ENCODE data around the gene LSG1. TPM values are rescaled to one million over a fixed set of nuclear protein-coding genes. Genes with fewer than 3 reads are reported as not detected.
A peak's percentile ranks its signal among the peaks of the same experiment; 100 is the strongest.

Gene LSG1
- total RNA-seq, 2 experiments from 2014 or later = 46.9 to 48.0 TPM

DNA sequence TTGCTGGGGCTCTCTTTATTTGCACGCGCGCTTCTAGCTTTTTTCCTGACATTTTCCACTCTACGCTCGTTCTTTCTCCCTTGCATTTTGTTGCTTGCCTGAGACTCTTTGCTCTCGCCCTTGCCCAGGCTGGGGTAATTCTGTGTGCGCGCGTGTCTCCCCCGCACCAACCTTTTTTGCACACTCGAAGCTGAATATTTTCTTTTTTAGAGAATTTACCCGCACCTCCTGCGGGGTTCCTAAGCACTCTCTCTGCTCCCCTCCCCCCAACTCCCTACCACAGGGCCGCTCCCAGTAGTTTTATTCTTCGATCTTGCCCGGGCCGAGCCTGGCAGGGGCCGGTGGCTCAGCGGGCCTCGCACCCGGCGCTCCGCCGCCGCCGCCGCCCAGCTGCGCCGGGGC is 14.4 kb upstream of the LSG1 start:
- ATAC-seq = no peak
- peak overlapping the region; percentile 80 for H3K4me3 Mint-ChIP-seq
- CTCF ChIA-PET = interaction anchor here (0.9 to 11.8 kb wide), 5 partner anchors 14 to 584 kb away, joined by 3 to 226 read pairs (median 16); partner anchors contain the start of genes LSG1 and XXYLT1
- H3K27me3 Mint-ChIP-seq (ENCODE audit: low read depth) = peaks cover 33% of the 10 kb centered on the region
- no peak overlapping the region for H3K27ac Mint-ChIP-seq
- POLR2A ChIA-PET = interaction anchor here (0.9 to 3.7 kb wide), 2 partner anchors 11 to 15 kb away, joined by 4 to 25 read pairs; partner anchors contain the start of gene LSG1
- no peak for DNase-seq
- H3K4me1 Mint-ChIP-seq (ENCODE audit: low read depth) = peaks cover 57% of the 10 kb centered on the region
- no peaks in the 10 kb centered on the region for H3K9me3 Mint-ChIP-seq (ENCODE audit: insufficient read depth)
- H3K36me3 Mint-ChIP-seq (ENCODE audit: low read depth) = no peaks in the 10 kb centered on the region

DNA sequence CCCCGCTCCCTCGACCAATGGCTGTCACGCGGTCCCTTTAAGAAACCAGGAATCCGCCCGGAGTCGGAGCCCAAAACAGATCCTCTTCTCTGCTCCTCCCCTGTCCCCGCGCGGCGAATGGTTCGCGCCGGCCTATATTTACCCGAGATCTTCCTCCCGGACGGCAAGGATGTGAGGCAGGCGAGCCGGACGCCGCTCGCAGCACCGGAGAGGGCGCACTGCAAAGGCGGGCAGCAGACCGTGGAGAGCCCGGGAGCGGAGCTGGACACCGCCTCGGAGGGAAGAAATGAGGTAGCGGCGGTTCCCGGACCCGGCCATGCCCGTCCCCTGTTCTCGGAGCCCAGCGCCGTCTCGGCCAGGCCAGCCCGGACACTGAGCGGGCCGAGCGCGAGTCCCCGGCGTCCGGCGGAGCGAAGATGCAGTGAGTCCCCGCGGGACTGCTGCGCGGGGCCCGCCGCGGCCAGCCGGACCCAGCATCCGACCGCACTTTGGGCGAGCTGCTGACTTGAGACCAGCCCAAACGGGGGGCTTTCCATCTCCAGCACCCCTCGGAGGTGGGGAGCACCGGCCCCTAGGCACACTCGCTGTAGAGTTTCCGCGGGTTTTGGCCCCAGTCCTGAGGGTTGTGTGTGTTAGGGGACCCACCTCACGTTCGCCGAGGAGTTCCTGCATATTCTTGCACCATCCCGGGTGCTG is 13.9 kb upstream of the LSG1 start, which contains the start of gene FAM43A:
TSS of gene FAM43A (plus strand) at position 166 of the 696 bp plus-strand sequence. CDS start 944 bp downstream, outside the sequence.
- Mint-ChIP-seq H3K9me3 (ENCODE audit: insufficient read depth) (no peaks in the 10 kb centered on the region), H3K4me3 (peak within 1 kb of the TSS; percentile 80), H3K4me1 (ENCODE audit: low read depth) (peaks cover 57% of the 10 kb centered on the region), H3K36me3 (ENCODE audit: low read depth) (no peaks in the 10 kb centered on the region), H3K27ac (peak within 1 kb of the TSS; percentile 67), H3K27me3 (ENCODE audit: low read depth) (peaks cover 36% of the 10 kb centered on the region)
- ChIA-PET POLR2A (interaction anchor here (0.9 to 3.7 kb wide), 2 partner anchors 10 to 14 kb away, joined by 4 to 25 read pairs; partner anchors contain the start of gene LSG1), CTCF (interaction anchor here (0.6 to 11.8 kb wide), 6 partner anchors 13 to 585 kb away, joined by 3 to 226 read pairs (median 18); partner anchors contain the start of genes LSG1 and XXYLT1)
- ATAC-seq (peak; percentile 72), DNase-seq (peak; percentile 82)

DNA sequence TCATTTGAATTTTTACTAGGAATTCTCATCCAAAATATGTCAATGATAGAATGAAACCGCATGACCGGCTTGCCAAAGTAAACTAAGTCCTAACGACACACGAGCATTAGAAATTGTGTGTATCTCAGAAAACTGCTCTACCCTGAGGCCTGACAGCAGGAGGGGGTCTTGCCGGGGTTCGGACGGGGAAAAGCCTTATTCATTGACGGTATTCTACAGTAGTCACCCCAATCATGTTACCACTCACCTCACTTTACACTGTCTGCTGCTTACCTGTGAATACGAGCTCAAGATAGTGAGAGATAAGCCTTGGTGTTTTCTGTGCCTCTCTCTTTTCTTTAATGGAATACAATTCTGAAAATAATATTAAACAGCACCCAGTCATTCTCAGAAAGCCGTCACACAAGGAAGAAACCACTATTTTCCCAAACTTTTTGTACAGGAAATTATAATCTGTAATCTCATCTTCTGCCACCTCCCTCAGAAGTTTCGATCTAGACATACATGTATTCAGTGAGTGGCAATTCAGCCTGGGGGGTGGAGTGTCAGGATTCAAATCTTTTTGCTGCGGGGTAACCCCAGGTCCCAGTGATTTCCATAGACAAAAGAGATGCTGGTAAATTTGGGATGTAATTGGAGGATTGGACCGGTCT is 13.2 kb upstream of the LSG1 start:
- peak overlapping the region; percentile 67 for H3K27ac Mint-ChIP-seq
- H3K4me1 Mint-ChIP-seq (ENCODE audit: low read depth) = peaks cover 57% of the 10 kb centered on the region
- CTCF ChIA-PET = interaction anchor here (0.6 to 11.8 kb wide), 5 partner anchors 12 to 586 kb away, joined by 3 to 226 read pairs (median 21); partner anchors contain the start of genes LSG1 and XXYLT1
- H3K9me3 Mint-ChIP-seq (ENCODE audit: insufficient read depth) = no peaks in the 10 kb centered on the region
- H3K4me3 Mint-ChIP-seq = peak overlapping the region; percentile 80
- DNase-seq = no peak
- ATAC-seq = peak; percentile 21
- no peaks in the 10 kb centered on the region for H3K36me3 Mint-ChIP-seq (ENCODE audit: low read depth)
- H3K27me3 Mint-ChIP-seq (ENCODE audit: low read depth) = peaks cover 36% of the 10 kb centered on the region
- POLR2A ChIA-PET = interaction anchor here (3.7 kb wide), 1 partner anchor 13 kb away, joined by 25 read pairs; the partner anchor contains the start of gene LSG1

DNA sequence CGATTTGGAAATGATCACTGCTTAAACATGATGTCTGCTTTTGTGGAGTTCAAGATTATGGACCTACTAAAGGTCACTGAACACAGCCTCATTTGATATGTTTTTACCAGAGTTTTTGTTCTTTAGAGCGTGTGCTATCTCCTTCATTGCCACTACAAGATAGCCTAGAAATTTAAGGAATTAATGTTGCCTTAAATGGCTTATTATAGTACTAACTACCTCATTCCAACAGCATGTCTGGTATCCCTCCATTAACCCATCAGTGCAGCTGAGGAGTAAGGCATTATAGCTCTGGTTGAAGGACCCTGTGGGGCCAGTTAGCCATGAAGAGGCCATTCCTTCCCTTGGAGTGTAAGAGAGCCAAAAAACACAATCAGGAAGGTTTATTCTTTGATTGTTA is 11.4 kb upstream of the LSG1 start:
- POLR2A ChIA-PET = interaction anchor here (0.6 to 1.6 kb wide), 3 partner anchors 11 to 575 kb away, joined by 3 to 7 read pairs (median 5); partner anchors contain the start of gene LSG1

DNA sequence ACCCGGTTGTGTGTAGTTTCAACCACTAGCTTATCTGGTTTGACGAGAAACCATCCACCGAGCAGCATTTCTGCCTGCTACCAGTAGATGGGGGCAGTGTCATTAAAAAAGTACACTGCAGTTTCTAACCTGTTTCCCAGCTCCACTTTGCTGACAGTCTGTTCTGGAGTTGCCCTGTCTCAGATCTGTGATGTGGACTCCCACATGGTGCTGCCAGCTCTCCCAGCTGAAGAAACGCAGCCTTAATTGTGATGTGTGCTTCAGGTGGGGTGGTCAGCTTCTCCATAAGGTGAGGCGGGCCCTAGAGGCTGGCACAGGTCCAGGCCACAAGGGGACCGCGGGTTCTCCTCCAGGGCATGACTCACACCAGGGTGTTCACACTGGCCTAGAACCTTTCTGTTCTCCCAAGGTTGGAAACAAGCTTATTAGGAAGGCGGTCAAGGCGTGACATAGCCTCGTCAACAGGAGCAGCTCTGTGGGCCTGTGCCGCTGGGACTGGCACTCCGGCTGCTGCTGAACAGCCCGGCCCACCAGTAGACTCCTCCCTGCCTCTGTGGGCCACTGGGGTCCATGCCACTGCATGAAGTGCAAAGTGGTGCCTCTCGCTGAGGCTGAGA is 10.8 kb upstream of the LSG1 start:
- ATAC-seq (peak; percentile 57), DNase-seq (peak; percentile 81)
- peaks cover 23% of the 10 kb centered on the region for H3K27me3 Mint-ChIP-seq (ENCODE audit: low read depth)
- H3K27ac Mint-ChIP-seq = no peak overlapping the region
- H3K9me3 Mint-ChIP-seq (ENCODE audit: insufficient read depth) = no peaks in the 10 kb centered on the region
- ChIA-PET POLR2A (interaction anchor here (0.6 to 1.6 kb wide), 4 partner anchors 11 to 578 kb away, joined by 3 to 7 read pairs (median 4); partner anchors contain the start of gene LSG1), CTCF (interaction anchor here (0.6 to 11.8 kb wide), 65 partner anchors 8 to 868 kb away, joined by 3 to 226 read pairs (median 3); partner anchors contain the start of genes LSG1, TMEM44 and XXYLT1)
- peaks cover 40% of the 10 kb centered on the region for H3K4me1 Mint-ChIP-seq (ENCODE audit: low read depth)
- no peaks in the 10 kb centered on the region for H3K36me3 Mint-ChIP-seq (ENCODE audit: low read depth)
- H3K4me3 Mint-ChIP-seq = no peak overlapping the region

More for the DNA sequence above, 11.4 kb upstream of the LSG1 start:
- no peak overlapping the region for H3K4me3 Mint-ChIP-seq
- peaks cover 42% of the 10 kb centered on the region for H3K4me1 Mint-ChIP-seq (ENCODE audit: low read depth)
- CTCF ChIA-PET = interaction anchor here (0.6 to 11.8 kb wide), 24 partner anchors 8 to 757 kb away, joined by 3 to 226 read pairs (median 7); partner anchors contain the start of genes LSG1, TMEM44 and XXYLT1
- H3K9me3 Mint-ChIP-seq (ENCODE audit: insufficient read depth) = no peaks in the 10 kb centered on the region
- no peak overlapping the region for H3K27ac Mint-ChIP-seq
- no peaks in the 10 kb centered on the region for H3K36me3 Mint-ChIP-seq (ENCODE audit: low read depth)
- DNase-seq (no peak), ATAC-seq (no peak)
- peaks cover 23% of the 10 kb centered on the region for H3K27me3 Mint-ChIP-seq (ENCODE audit: low read depth)

DNA sequence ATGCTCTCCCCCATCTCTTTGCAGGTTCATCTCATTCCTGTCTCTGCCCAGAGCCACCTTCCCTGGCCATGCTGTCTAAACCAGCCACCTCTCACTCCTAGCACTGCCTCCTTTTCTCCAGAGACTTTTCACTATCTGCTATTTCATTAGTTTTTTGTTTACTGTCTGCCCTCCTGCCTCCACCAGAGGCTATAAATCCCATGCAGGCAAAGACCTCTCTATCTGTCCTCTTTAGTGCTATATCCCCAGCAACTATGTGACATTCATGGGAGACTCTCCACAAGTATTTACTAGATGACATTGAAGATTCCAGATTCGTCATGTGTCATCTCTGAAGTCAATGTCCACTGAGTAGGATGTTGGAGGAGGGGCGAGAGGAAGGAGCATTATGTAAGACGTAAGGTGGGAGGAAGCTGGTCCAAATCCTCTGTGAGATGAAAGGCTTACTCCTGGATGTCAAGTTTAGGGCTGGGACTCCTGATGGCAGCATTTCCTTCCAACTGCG is 10.2 kb upstream of the LSG1 start:
- Mint-ChIP-seq H3K4me1 (ENCODE audit: low read depth) (peaks cover 38% of the 10 kb centered on the region), H3K27me3 (ENCODE audit: low read depth) (peaks cover 23% of the 10 kb centered on the region), H3K9me3 (ENCODE audit: insufficient read depth) (no peaks in the 10 kb centered on the region), H3K4me3 (no peak overlapping the region), H3K36me3 (ENCODE audit: low read depth) (no peaks in the 10 kb centered on the region), H3K27ac (no peak overlapping the region)
- DNase-seq = no peak
- ChIA-PET CTCF (interaction anchor here (0.6 to 11.8 kb wide), 64 partner anchors 9 to 868 kb away, joined by 3 to 226 read pairs (median 4); partner anchors contain the start of genes LSG1 and XXYLT1), POLR2A (interaction anchor here (1.0 to 1.6 kb wide), 3 partner anchors 10 to 579 kb away, joined by 4 to 7 read pairs (median 5); partner anchors contain the start of gene LSG1)
- ATAC-seq = no peak

DNA sequence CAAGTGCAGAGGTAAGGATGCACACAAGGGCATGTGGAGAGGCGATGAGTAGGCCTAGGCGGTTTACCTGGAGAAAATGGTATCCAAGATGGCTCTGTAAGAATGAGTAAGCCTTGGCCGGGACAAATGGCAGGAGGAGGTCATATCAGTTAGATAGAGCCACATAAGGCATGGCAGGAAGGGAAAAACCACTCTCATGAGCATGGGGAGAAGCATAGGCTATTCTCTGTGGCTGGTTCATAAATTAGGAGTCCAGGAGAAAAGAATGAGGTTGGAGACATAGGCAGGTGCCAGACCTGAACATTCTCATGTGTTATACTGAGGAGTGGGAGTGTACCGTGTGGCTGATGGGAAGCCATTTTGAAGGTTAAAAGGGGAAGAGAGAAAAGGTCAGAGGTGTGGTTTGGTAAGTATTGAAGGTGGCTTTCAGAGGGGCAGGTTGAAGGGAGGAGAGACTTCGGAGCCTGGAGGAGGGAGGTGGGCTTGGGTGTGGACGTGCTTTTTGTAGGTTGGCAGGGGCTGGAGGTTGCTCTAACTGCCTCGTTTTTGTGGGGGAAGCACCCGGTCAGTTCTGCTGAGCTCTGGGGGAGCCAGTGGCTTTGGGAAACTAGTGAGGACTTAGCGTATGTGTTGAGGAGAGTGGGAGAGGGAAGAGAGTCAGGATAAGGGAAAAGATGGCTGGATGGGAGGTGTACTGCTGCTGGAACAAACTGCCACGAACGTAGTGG is 9.1 kb upstream of the LSG1 start:
- ATAC-seq (no peak), DNase-seq (no peak)
- H3K27ac Mint-ChIP-seq = no peak overlapping the region
- peaks cover 18% of the 10 kb centered on the region for H3K27me3 Mint-ChIP-seq (ENCODE audit: low read depth)
- POLR2A ChIA-PET = no interaction called here
- H3K4me3 Mint-ChIP-seq = no peak overlapping the region
- no peaks in the 10 kb centered on the region for H3K9me3 Mint-ChIP-seq (ENCODE audit: insufficient read depth)
- CTCF ChIA-PET = interaction anchor here (5.0 to 11.8 kb wide), 2 partner anchors 8 to 425 kb away, joined by 79 to 226 read pairs; partner anchors contain the start of gene LSG1
- no peaks in the 10 kb centered on the region for H3K36me3 Mint-ChIP-seq (ENCODE audit: low read depth)
- H3K4me1 Mint-ChIP-seq (ENCODE audit: low read depth) = peaks cover 30% of the 10 kb centered on the region

DNA sequence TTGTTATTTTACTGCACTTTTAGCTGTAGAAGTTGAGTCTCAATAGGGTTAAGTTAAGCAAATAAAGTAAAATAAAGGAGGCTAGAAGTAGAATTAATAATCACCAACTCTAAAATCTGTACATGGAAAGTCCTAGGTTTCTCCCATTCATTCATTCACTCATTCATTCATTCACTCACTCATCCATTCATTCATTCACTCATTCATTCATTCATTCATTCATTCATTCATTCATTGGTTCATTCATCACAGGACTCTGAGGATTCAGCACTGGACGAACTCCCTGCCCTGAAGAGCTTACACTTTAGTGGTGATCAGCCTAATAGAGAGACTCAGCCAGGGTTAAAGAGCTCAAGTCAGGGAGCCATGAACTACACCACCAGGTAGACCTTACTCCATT is 4.5 kb upstream of the LSG1 start:
- H3K27ac Mint-ChIP-seq = no peak overlapping the region
- POLR2A ChIA-PET = no interaction called here

DNA sequence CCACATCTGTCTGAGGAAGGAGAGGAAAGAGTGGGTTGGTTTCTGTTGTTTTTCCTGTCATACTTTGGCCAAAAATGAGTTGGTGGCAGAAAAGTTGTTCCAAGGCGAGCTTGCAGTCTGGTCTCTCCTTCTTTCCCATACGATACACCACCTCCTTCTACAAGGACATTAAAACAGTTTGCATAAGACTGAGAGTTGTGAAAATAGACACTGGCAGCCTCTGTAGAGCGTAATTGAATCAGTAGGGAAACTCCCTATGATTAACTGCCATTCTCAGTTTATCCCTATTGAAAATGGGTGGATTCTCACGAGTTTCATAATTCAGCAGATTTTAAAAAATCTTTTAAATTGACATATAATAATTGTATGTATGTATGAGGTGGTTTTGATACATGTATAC is 3.7 kb upstream of the LSG1 start:
- H3K4me3 Mint-ChIP-seq = no peak overlapping the region
- ChIA-PET CTCF (interaction anchor here (0.7 to 9.7 kb wide), 4 partner anchors 11 to 595 kb away, joined by 3 to 226 read pairs (median 6); partner anchors contain the start of genes FAM43A and XXYLT1), POLR2A (interaction anchor here (0.7 to 1.1 kb wide), 2 partner anchors 11 to 12 kb away, joined by 4 read pairs; no protein-coding TSS in a partner anchor)
- no peaks in the 10 kb centered on the region for H3K9me3 Mint-ChIP-seq (ENCODE audit: insufficient read depth)
- H3K4me1 Mint-ChIP-seq (ENCODE audit: low read depth) = peaks cover 17% of the 10 kb centered on the region
- H3K27me3 Mint-ChIP-seq (ENCODE audit: low read depth) = peaks cover 2% of the 10 kb centered on the region
- no peak for DNase-seq
- no peaks in the 10 kb centered on the region for H3K36me3 Mint-ChIP-seq (ENCODE audit: low read depth)
- H3K27ac Mint-ChIP-seq = no peak overlapping the region
- ATAC-seq = no peak

More for the DNA sequence above, 4.5 kb upstream of the LSG1 start:
- no peaks in the 10 kb centered on the region for H3K36me3 Mint-ChIP-seq (ENCODE audit: low read depth)
- H3K4me3 Mint-ChIP-seq = no peak overlapping the region
- H3K27me3 Mint-ChIP-seq (ENCODE audit: low read depth) = peaks cover 7% of the 10 kb centered on the region
- ATAC-seq = no peak
- no peaks in the 10 kb centered on the region for H3K9me3 Mint-ChIP-seq (ENCODE audit: insufficient read depth)
- no peak for DNase-seq
- CTCF ChIA-PET = interaction anchor here (2.2 to 9.7 kb wide), 2 partner anchors 10 to 594 kb away, joined by 8 to 226 read pairs; partner anchors contain the start of genes FAM43A and XXYLT1
- peaks cover 13% of the 10 kb centered on the region for H3K4me1 Mint-ChIP-seq (ENCODE audit: low read depth)

DNA sequence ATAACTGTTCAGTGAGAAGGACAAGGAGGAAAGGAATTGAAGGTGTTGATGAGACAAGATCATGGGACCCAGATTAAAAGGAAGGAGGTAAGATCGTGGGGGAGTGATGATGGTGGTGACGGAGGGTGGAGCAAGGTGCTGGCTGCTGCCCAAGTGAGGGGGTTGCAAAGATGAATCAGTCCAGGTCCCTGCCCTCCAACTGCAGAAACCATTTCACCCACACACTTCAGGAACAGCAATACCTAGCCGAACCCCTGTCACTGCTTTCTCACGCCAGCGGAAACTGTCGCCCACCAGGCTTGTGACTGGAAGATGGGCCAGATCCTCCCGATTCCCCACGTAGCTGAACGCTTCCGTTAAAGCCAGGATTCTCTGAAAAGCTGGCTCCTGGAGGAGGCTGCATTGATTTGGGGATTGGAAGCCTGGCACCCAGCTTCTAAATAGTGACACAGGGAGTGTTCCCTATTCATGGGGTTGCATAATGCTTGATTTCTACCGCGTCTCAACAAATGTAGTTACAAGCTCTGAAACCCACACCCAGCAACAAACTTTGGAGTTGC is 3.2 kb upstream of the LSG1 start:
- no peak for ATAC-seq
- Mint-ChIP-seq H3K4me1 (ENCODE audit: low read depth) (peaks cover 19% of the 10 kb centered on the region), H3K27ac (no peak overlapping the region), H3K36me3 (ENCODE audit: low read depth) (no peaks in the 10 kb centered on the region), H3K9me3 (ENCODE audit: insufficient read depth) (no peaks in the 10 kb centered on the region), H3K27me3 (ENCODE audit: low read depth) (peaks cover 2% of the 10 kb centered on the region), H3K4me3 (no peak overlapping the region)
- POLR2A ChIA-PET = interaction anchor here (0.7 to 1.1 kb wide), 2 partner anchors 11 to 13 kb away, joined by 4 read pairs; no protein-coding TSS in a partner anchor
- no peak for DNase-seq
- CTCF ChIA-PET = interaction anchor here (0.7 to 9.7 kb wide), 4 partner anchors 11 to 596 kb away, joined by 3 to 226 read pairs (median 6); partner anchors contain the start of genes FAM43A and XXYLT1
